Cortex of kidney (tissue), 1 donor: ENCODE measurements around the gene SMLR1.
"Not testable (repeated sequence)": the region's sequence is repeated elsewhere in the genome, so short reads cannot be mapped to it uniquely, and the experiment has no call there.

Experiments
- DNase-seq: peaks from one replicate; lab custom pipeline; 2025; lab: John Stamatoyannopoulos, UW

The SMLR1 gene

GRCh38 chr6:130827247-130828149 is at the start of gene SMLR1:
Gene SMLR1 (plus strand): TSS chr6:130827406. CDS start chr6:130827414, 8 bp downstream.
- no peak for DNase-seq

- DNase-seq: no peak
Observed at GRCh38 chr6:130778946-130779657, 48.1 kb upstream of the SMLR1 start.

- no peak for DNase-seq
Observed at GRCh38 chr6:130779658-130780033, 47.6 kb upstream of the SMLR1 start.

- no peak for DNase-seq
Observed at GRCh38 chr6:130780122-130780521, 47.1 kb upstream of the SMLR1 start.

GRCh38 chr6:130781557-130781956 is 45.6 kb upstream of the SMLR1 start:
- DNase-seq: no peak

- no peak for DNase-seq
Observed at GRCh38 chr6:130783416-130784107, 43.6 kb upstream of the SMLR1 start.

GRCh38 chr6:130787726-130788500 is 39.3 kb upstream of the SMLR1 start:
- DNase-seq: no peak

- DNase-seq: no peak
Observed at GRCh38 chr6:130788954-130789353, 38.3 kb upstream of the SMLR1 start.

- no peak for DNase-seq
Observed at GRCh38 chr6:130794010-130794697, 33.1 kb upstream of the SMLR1 start.

- no peak for DNase-seq
Observed at GRCh38 chr6:130794738-130795137, 32.5 kb upstream of the SMLR1 start.

- DNase-seq: no peak
Observed at GRCh38 chr6:130796313-130796905, 30.8 kb upstream of the SMLR1 start.

- no peak for DNase-seq
Observed at GRCh38 chr6:130797061-130797460, 30.1 kb upstream of the SMLR1 start.

- not testable (repeated sequence) for DNase-seq
Observed at GRCh38 chr6:130801368-130801767, 25.8 kb upstream of the SMLR1 start.

- no peak for DNase-seq
Observed at GRCh38 chr6:130810307-130811030, 16.7 kb upstream of the SMLR1 start.

GRCh38 chr6:130811932-130812331 is 15.3 kb upstream of the SMLR1 start:
- no peak for DNase-seq

GRCh38 chr6:130814506-130814905 is 12.7 kb upstream of the SMLR1 start:
- DNase-seq: no peak

- no peak for DNase-seq
Observed at GRCh38 chr6:130815200-130816071, 11.8 kb upstream of the SMLR1 start.

- no peak for DNase-seq
Observed at GRCh38 chr6:130822736-130823135, 4.5 kb upstream of the SMLR1 start.
